Progenitor cell of endocrine pancreas (in vitro differentiated cells): ENCODE data around the gene SIPA1. TPM values are rescaled to one million over a fixed set of nuclear protein-coding genes. Genes with fewer than 3 reads are reported as not detected.
"Not testable (repeated sequence)": the region's sequence is repeated elsewhere in the genome, so short reads cannot be mapped to it uniquely, and the experiment has no call there.

ENCODE experiments used
- DNase-seq: peaks from one replicate; pipeline ENCODE4 v3.0.0; 2021; ENCODE audit warnings: low spot score; ENCODE audit not compliant: unreplicated experiment
- H3K27ac Mint-ChIP-seq: 2 replicates; pipeline ENCODE4 v1.8.0; 2021; ENCODE audit warnings: mild to moderate bottlenecking, moderate library complexity, mixed read lengths
- H3K27me3 Mint-ChIP-seq: 2 replicates; pipeline ENCODE4 v1.8.0; 2021; ENCODE audit warnings: mixed read lengths
- H3K36me3 Mint-ChIP-seq: 2 replicates; pipeline ENCODE4 v1.8.0; 2022; ENCODE audit warnings: mixed read lengths; ENCODE audit not compliant: insufficient read depth
- H3K4me1 Mint-ChIP-seq: 2 replicates; pipeline ENCODE4 v1.8.0; 2021; ENCODE audit warnings: low read depth, mixed read lengths
- H3K4me3 Mint-ChIP-seq: 2 replicates; pipeline ENCODE4 v1.8.0; 2021; ENCODE audit warnings: low read depth, mild to moderate bottlenecking, moderate library complexity, mixed read lengths
- H3K9me3 Mint-ChIP-seq: 2 replicates; pipeline ENCODE4 v1.8.0; 2021; ENCODE audit warnings: low read depth, mixed read lengths
- total RNA-seq: library from RNA; stranded (reverse); gene quantifications from 2 replicates; pipeline ENCODE4 v1.2.1, GENCODE V29; 2021
- TF ChIP-seq, protein P1 (sequence below): fragments of 200-600 bp; sonication (generic); IDR thresholded peaks from one replicate; pipeline ENCODE4 v1.5.0; 2021; ENCODE audit warnings: antibody characterized with exemption, mild to moderate bottlenecking; ENCODE audit not compliant: unreplicated experiment

SIPA1 gene
- total RNA-seq, 1 donor from 2014 or later = 19.5 TPM

DNA sequence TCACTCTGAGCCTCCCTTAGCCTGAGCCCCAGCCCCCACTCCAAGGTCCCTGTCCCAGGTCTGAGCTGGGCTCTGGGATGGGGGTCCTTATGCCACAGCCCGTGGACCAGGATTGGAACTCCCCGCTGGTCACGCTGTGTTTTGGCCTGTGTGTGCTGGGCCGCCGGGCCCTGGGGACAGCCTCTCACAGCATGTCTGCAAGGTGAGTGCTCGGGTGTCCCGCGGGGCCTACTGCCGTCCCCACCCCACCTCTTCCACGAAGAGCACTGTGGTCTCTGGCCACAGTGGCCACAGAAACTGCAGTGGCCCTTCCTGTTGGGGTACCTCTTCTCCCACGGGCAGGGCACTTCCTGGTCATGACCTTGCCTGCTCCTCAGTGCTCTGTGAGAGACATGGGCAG is 3.5 kb upstream of the SIPA1 start:
- H3K4me1 Mint-ChIP-seq = peaks cover 6% of the 10 kb centered on the region
- peaks cover 3% of the 10 kb centered on the region for H3K36me3 Mint-ChIP-seq
- no peaks in the 10 kb centered on the region for H3K9me3 Mint-ChIP-seq
- no peak overlapping the region for H3K4me3 Mint-ChIP-seq
- H3K27me3 Mint-ChIP-seq = no peaks in the 10 kb centered on the region
- TF ChIP-seq, protein P1, sequence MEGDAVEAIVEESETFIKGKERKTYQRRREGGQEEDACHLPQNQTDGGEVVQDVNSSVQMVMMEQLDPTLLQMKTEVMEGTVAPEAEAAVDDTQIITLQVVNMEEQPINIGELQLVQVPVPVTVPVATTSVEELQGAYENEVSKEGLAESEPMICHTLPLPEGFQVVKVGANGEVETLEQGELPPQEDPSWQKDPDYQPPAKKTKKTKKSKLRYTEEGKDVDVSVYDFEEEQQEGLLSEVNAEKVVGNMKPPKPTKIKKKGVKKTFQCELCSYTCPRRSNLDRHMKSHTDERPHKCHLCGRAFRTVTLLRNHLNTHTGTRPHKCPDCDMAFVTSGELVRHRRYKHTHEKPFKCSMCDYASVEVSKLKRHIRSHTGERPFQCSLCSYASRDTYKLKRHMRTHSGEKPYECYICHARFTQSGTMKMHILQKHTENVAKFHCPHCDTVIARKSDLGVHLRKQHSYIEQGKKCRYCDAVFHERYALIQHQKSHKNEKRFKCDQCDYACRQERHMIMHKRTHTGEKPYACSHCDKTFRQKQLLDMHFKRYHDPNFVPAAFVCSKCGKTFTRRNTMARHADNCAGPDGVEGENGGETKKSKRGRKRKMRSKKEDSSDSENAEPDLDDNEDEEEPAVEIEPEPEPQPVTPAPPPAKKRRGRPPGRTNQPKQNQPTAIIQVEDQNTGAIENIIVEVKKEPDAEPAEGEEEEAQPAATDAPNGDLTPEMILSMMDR = no peak
- DNase-seq = no peak
- no peak overlapping the region for H3K27ac Mint-ChIP-seq

DNA sequence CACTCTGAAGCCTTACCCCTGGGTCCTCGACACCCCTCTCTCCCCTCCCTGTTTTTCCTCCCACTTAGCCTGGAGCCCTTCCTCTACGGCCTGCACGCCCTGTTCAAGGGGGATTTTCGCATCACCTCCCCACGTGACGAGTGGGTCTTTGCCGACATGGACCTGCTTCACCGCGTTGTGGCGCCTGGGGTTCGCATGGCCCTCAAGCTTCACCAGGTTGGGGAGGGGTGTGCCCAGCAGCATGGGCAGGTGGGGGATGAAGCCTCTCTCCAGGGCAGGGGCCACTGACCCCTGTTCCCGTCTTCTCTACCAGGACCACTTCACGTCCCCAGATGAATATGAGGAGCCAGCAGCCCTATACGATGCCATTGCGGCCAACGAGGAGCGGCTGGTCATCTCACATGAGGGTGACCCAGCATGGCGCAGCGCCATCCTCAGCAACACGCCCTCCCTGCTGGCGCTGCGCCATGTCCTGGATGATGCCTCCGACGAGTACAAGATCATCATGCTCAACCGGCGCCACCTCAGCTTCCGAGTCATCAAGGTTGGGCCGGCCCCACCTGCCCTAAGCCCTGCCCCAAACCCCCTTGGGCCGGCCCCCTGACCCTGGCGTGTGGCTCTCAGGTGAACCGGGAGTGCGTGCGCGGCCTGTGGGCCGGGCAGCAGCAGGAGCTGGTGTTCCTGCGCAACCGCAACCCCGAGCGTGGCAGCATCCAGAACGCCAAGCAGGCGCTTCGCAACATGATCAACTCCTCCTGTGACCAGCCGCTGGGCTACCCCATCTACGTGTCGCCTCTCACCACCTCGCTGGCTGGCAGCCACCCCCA is 2.8 kb upstream of the SIPA1 start:
- no peaks in the 10 kb centered on the region for H3K27me3 Mint-ChIP-seq
- H3K36me3 Mint-ChIP-seq = peaks cover 3% of the 10 kb centered on the region
- TF ChIP-seq, protein P1 = no peak
- no peaks in the 10 kb centered on the region for H3K9me3 Mint-ChIP-seq
- no peak for DNase-seq
- H3K4me1 Mint-ChIP-seq = peaks cover 6% of the 10 kb centered on the region
- H3K4me3 Mint-ChIP-seq = no peak overlapping the region
- no peak overlapping the region for H3K27ac Mint-ChIP-seq

DNA sequence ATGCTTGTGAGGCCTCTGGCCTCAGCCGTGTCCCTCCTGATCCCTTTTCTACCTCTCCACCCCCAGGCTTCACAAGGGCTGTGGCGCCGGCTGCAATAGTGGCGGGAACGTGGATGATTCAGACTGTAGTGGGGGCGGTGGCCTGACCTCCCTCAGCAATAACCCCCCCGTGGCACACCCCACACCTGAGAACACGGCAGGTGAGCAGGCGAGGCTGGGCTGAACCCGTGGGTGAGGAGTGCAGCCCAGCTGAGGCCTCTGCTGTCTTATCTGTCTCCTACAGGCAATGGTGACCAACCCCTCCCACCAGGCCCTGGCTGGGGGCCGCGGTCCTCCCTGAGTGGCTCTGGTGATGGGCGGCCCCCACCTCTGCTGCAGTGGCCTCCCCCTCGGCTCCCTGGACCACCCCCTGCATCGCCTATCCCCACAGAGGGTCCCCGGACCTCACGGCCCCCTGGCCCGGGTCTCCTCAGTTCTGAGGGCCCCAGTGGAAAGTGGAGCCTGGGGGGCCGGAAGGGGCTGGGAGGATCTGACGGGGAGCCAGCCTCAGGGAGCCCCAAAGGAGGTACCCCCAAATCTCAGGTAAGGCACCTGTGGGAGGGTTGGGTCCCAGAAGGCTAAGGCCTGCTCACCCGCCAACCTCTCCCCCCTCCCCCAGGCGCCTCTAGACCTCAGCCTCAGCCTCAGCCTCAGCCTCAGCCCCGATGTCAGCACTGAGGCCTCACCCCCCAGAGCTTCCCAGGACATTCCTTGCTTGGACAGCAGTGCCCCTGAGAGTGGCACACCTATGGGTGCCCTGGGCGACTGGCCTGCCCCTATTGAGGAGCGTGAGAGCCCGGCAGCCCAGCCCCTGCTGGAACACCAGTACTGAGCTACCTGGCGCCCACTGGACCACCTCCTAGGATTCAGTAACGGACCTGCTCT is 1.5 kb upstream of the SIPA1 start:
- H3K27me3 Mint-ChIP-seq = no peaks in the 10 kb centered on the region
- DNase-seq = no peak
- no peak overlapping the region for H3K4me3 Mint-ChIP-seq
- H3K36me3 Mint-ChIP-seq = peaks cover 3% of the 10 kb centered on the region
- H3K4me1 Mint-ChIP-seq = peaks cover 6% of the 10 kb centered on the region
- no peaks in the 10 kb centered on the region for H3K9me3 Mint-ChIP-seq
- TF ChIP-seq, protein P1 = no peak
- H3K27ac Mint-ChIP-seq = no peak overlapping the region

DNA sequence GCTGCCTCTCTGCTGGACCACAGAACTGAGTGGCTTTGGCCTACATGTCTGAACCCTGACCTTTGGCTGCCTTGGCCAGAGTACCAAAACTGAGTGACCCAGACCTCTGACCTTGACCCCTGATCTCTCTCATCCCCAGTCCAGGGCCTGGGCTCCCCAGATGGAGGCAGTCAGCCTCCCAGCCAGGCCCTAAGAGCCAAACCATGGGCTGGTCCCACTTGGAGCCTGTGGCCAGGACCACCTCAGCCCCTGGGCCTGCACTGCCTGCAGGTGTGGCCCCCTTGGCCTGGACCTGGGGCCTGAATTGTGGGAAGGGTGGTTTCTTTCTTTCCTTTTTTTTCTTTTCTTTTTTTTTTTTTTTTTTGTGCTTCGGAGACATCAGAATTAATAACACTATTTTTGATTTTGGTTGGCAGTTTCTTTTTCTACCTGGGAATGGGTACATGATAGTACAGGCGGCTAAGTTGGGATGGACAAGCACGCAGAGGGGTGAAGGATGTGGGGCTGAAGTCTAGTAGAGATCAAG is 806 bp upstream of the SIPA1 start:
- Mint-ChIP-seq H3K27ac (no peak overlapping the region), H3K4me1 (peaks cover 6% of the 10 kb centered on the region), H3K27me3 (peaks cover 5% of the 10 kb centered on the region), H3K36me3 (peaks cover 3% of the 10 kb centered on the region), H3K9me3 (no peaks in the 10 kb centered on the region), H3K4me3 (no peak overlapping the region)
- TF ChIP-seq, protein P1 = no peak
- no peak for DNase-seq

DNA sequence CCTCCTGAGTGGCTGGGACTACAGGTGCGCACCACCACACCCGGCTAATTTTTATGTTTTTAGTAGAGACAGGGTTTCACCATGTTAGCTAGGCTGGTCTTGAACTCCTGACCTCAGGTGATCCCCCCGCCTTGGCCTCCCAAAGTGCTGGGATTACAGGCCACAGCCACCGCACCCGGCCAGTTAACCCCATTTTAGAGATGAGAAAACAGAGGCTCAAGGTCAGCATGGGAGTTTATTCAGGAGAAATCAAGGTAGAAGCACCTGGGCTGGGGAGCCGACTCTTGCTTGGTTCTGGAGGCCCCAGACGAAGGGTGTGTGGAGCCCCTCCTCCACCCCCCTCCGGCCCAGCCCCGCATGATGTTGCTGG is 1.3 kb downstream of the SIPA1 start:
- H3K27me3 Mint-ChIP-seq = peaks cover 16% of the 10 kb centered on the region
- not testable (repeated sequence) for H3K4me1 Mint-ChIP-seq, H3K9me3 Mint-ChIP-seq, DNase-seq, H3K4me3 Mint-ChIP-seq, H3K27ac Mint-ChIP-seq, H3K36me3 Mint-ChIP-seq
